ENCODE results near the gene LANCL1.

LANCL1 gene

DNA sequence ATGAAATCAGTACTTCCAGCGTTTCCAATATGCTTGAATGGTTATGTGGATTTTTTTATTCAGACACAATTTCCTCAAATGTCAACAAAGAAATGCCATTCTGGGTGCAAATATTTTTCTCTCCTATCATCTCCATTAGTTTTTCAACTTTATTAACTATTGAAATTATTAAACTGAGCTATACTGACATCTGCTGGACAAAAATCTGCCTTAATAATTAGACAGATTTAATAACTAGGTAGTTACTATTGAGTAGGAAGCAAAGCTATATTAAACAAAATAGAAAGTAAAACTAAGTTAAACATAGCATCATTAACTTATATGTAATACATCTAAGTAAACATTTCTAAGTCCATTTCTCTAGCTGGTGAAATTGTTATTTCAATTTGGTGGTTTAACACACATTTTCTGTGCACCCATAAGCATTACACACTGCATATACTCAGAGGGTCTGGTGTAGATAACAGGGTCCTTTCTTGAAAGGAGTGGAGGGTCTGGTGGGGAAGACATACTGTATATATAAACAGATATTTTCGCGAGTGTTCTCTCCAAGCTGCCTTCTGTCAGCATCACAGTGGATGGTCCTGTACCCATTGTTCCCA lies 77.0 kb downstream of the LANCL1 start:
- Histone ChIP-seq H3K4me3 (ENCODE audit: low read depth, low read length) (no peak overlapping the region), H3K36me3 (ENCODE audit: control insufficient read depth in 2 of 2, insufficient read depth in 1 of 2, low read length in 2 of 2) (no peaks in the 10 kb centered on the region), H3K4me1 (ENCODE audit: control insufficient read depth, insufficient read depth, low read length) (no peaks in the 10 kb centered on the region), H3K27ac (ENCODE audit: extremely low read depth, low read depth, low read length) (no peak overlapping the region), H3K9me3 (ENCODE audit: control insufficient read depth, insufficient read depth, low read depth, low read length) (no peaks in the 10 kb centered on the region)
- CTCF ChIA-PET = interaction anchor here (0.6 to 2.8 kb wide), 10 partner anchors 10 to 702 kb away, joined by 3 to 26 read pairs (median 3); no protein-coding TSS in a partner anchor
- POLR2A ChIA-PET = no interaction called here
- TF ChIP-seq ZNF670 (tag by site-specific recombination; IDR thresholded peaks at IDR 0.05; ENCODE audit: low read depth) (no peak), ZNF654 (tag by site-specific recombination; IDR thresholded peaks at IDR 0.05; ENCODE audit: low read depth) (peak; percentile 32; the same call in 1 of the 2 replicates)

DNA sequence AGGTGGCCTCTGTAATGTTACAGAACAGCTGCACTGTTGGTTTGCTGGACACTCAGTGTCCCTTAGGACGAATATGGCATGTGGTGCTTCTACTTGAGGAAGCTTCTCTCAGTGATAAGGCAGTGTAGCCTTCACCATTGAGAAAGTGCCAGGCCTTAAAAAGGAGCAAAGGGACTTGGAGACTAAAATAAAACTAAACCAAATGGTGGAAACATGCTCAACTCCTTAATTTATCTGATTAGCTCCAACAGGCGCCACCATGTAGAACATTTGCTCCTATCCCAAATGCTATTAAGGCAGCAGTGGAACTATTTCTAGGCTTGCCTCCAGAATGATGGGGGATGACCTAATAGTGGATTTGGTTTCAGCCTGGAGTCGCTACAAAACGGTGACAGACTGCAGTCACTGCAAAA lies 84.1 kb downstream of the LANCL1 start:
- ChIA-PET CTCF (no interaction called here), POLR2A (no interaction called here)
- no peaks in the 10 kb centered on the region for H3K4me1 ChIP-seq (ENCODE audit: control insufficient read depth, insufficient read depth, low read length)
- no peaks in the 10 kb centered on the region for H3K9me3 ChIP-seq (ENCODE audit: control insufficient read depth, insufficient read depth, low read depth, low read length)
- H3K27ac ChIP-seq (ENCODE audit: extremely low read depth, low read depth, low read length) = no peak overlapping the region
- no peak overlapping the region for H3K4me3 ChIP-seq (ENCODE audit: low read depth, low read length)
- H3K36me3 ChIP-seq (ENCODE audit: control insufficient read depth in 2 of 2, insufficient read depth in 1 of 2, low read length in 2 of 2) = no peaks in the 10 kb centered on the region
- TF ChIP-seq ZNF514 (tag by site-specific recombination; IDR thresholded peaks at IDR 0.05) = no peak

DNA sequence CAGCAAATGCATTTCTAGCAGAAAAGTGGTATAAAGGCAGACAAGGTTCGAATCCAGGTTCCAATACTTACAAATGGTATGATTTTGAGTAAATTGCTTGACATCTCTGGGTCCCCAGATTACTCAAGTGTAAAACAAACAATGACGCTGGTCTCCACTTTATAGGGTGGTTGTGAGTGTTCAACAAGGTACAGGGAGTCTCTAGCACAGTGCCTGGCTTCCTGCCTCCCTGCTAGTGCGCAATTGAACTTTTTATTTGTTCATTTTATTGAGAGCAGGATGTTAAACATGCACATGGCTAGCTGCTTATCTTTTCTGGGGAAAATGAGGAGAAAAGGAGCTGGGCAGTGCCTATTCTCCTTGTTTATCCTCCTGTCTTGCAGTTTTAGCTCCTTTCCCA lies 86.7 kb downstream of the LANCL1 start:
- TF ChIP-seq ZNF596 (tag by site-specific recombination; IDR thresholded peaks at IDR 0.05) (no peak), EGR2 (tag by site-specific recombination; IDR thresholded peaks at IDR 0.05; ENCODE audit: low read depth) (no peak), ZNF623 (tag by site-specific recombination; IDR thresholded peaks at IDR 0.05) (no peak), ZNF174 (tag by site-specific recombination; IDR thresholded peaks at IDR 0.05) (no peak), ZNF785 (tag by site-specific recombination; IDR thresholded peaks at IDR 0.05) (no peak), BCL11B (tag by site-specific recombination; IDR thresholded peaks at IDR 0.05; ENCODE audit: low read depth) (no peak), ZEB2 (tag by site-specific recombination; IDR thresholded peaks at IDR 0.05) (no peak), ZNF211 (tag by site-specific recombination; IDR thresholded peaks at IDR 0.05; ENCODE audit: low read depth) (no peak), ZSCAN18 (tag by site-specific recombination; IDR thresholded peaks at IDR 0.05) (no peak), ZNF658 (tag by site-specific recombination; IDR thresholded peaks at IDR 0.05) (no peak), ZNF548 (tag by site-specific recombination; IDR thresholded peaks at IDR 0.05) (no peak), ZNF202 (tag by site-specific recombination; IDR thresholded peaks at IDR 0.05; ENCODE audit: borderline replicate concordance) (no peak)
- TF ChIP-seq, protein P1, sequence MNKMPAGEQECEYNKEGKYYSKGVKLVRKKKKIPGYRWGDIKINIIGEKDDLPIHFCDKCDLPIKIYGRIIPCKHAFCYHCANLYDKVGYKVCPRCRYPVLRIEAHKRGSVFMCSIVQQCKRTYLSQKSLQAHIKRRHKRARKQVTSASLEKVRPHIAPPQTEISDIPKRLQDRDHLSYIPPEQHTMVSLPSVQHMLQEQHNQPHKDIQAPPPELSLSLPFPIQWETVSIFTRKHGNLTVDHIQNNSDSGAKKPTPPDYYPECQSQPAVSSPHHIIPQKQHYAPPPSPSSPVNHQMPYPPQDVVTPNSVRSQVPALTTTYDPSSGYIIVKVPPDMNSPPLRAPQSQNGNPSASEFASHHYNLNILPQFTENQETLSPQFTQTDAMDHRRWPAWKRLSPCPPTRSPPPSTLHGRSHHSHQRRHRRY (tag by site-specific recombination; IDR thresholded peaks at IDR 0.05) = no peak
- TF ChIP-seq, protein P2, sequence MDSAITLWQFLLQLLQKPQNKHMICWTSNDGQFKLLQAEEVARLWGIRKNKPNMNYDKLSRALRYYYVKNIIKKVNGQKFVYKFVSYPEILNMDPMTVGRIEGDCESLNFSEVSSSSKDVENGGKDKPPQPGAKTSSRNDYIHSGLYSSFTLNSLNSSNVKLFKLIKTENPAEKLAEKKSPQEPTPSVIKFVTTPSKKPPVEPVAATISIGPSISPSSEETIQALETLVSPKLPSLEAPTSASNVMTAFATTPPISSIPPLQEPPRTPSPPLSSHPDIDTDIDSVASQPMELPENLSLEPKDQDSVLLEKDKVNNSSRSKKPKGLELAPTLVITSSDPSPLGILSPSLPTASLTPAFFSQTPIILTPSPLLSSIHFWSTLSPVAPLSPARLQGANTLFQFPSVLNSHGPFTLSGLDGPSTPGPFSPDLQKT (IDR thresholded peaks at IDR 0.05; ENCODE audit: borderline replicate concordance, low read depth, low read length) = no peak
- no peak overlapping the region for H3K4me3 ChIP-seq (ENCODE audit: low read depth, low read length)
- no peak overlapping the region for H3K27ac ChIP-seq (ENCODE audit: extremely low read depth, low read depth, low read length)
- H3K36me3 ChIP-seq (ENCODE audit: control insufficient read depth in 2 of 2, insufficient read depth in 1 of 2, low read length in 2 of 2) = no peaks in the 10 kb centered on the region
- no peaks in the 10 kb centered on the region for H3K9me3 ChIP-seq (ENCODE audit: control insufficient read depth, insufficient read depth, low read depth, low read length)
- POLR2A ChIA-PET = no interaction called here
- H3K4me1 ChIP-seq (ENCODE audit: control insufficient read depth, insufficient read depth, low read length) = no peaks in the 10 kb centered on the region
- CTCF ChIA-PET = interaction anchor here (0.9 kb wide), 2 partner anchors 9 to 10 kb away, joined by 3 to 4 read pairs; no protein-coding TSS in a partner anchor
